ENCODE results near the gene APOBEC3A.

- TF ChIP-seq, protein P1, sequence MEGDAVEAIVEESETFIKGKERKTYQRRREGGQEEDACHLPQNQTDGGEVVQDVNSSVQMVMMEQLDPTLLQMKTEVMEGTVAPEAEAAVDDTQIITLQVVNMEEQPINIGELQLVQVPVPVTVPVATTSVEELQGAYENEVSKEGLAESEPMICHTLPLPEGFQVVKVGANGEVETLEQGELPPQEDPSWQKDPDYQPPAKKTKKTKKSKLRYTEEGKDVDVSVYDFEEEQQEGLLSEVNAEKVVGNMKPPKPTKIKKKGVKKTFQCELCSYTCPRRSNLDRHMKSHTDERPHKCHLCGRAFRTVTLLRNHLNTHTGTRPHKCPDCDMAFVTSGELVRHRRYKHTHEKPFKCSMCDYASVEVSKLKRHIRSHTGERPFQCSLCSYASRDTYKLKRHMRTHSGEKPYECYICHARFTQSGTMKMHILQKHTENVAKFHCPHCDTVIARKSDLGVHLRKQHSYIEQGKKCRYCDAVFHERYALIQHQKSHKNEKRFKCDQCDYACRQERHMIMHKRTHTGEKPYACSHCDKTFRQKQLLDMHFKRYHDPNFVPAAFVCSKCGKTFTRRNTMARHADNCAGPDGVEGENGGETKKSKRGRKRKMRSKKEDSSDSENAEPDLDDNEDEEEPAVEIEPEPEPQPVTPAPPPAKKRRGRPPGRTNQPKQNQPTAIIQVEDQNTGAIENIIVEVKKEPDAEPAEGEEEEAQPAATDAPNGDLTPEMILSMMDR (conservative IDR thresholded peaks at IDR 0.05): no peak
- TF ChIP-seq EZH2 (IDR thresholded peaks at IDR 0.05; ENCODE audit: low read depth): no peak
These were observed 8.9 kb downstream of the APOBEC3A start for GRCh38 chr22:38966380-38966702.

All from PC-9 (cell line).